Stimulated activated naive CD8-positive, alpha-beta T cell treated with anti-CD3 and anti-CD28 coated beads, Interleukin-15, amount 100 ng/mL, for 72 hours (primary cell): ENCODE results near the gene HECTD1.
A peak's percentile ranks its signal among the peaks of the same experiment; 100 is the strongest.
"Not testable (repeated sequence)": the region's sequence is repeated elsewhere in the genome, so short reads cannot be mapped to it uniquely, and the experiment has no call there.

Experiments
- ATAC-seq: fragments of 150-1000 bp; cut with Tn5 transposase; 2 replicates; pipeline ENCODE4 v1.10.0; 2021; ENCODE audit warnings: mild to moderate bottlenecking, moderate library complexity
- DNase-seq, 2 donors: peaks; one replicate each; pipeline ENCODE4 v3.0.0; 2021 to 2022
- H3K27ac Mint-ChIP-seq, 2 donors: one replicate each; pipeline ENCODE4 v1.8.0; 2022; ENCODE audit warnings: mild to moderate bottlenecking in 2 of 2, mixed read lengths in 2 of 2, moderate library complexity in 2 of 2
- H3K27me3 Mint-ChIP-seq: one replicate; pipeline ENCODE4 v1.8.0; 2022; ENCODE audit warnings: mixed read lengths
- H3K4me1 Mint-ChIP-seq: one replicate; pipeline ENCODE4 v1.8.0; 2022; ENCODE audit warnings: mild to moderate bottlenecking, mixed read lengths
- H3K4me3 Mint-ChIP-seq, 2 donors: one replicate each; pipeline ENCODE4 v1.8.0; 2022; ENCODE audit warnings: mild to moderate bottlenecking in 2 of 2, mixed read lengths in 2 of 2, moderate library complexity in 1 of 2
- H3K9me3 Mint-ChIP-seq, 2 donors: one replicate each; pipeline ENCODE4 v1.8.0; 2022; ENCODE audit warnings: mixed read lengths in 2 of 2

HECTD1 gene

GRCh38 chr14:31206536-31207286 is 882 bp downstream of the HECTD1 start:
- Mint-ChIP-seq H3K27ac (peak overlapping the region; percentile 90 to 100), H3K4me3 (peak overlapping the region; percentile 88 to 96), H3K27me3 (no peaks in the 10 kb centered on the region), H3K4me1 (peaks cover 31% of the 10 kb centered on the region), H3K9me3 (no peaks in the 10 kb centered on the region)
- DNase-seq = peak; percentile 77 to 79
- ATAC-seq = peak; percentile 16

GRCh38 chr14:31205681-31206535 is 1.7 kb downstream of the HECTD1 start:
- peak overlapping the region in 1 of 2 donors; percentile 90 for H3K27ac Mint-ChIP-seq
- H3K27me3 Mint-ChIP-seq = no peaks in the 10 kb centered on the region
- H3K9me3 Mint-ChIP-seq = no peaks in the 10 kb centered on the region
- H3K4me1 Mint-ChIP-seq = peaks cover 32% of the 10 kb centered on the region
- ATAC-seq (no peak), DNase-seq (no peak)
- peak overlapping the region; percentile 88 to 96 for H3K4me3 Mint-ChIP-seq

- Mint-ChIP-seq H3K27ac (no peak overlapping the region), H3K4me1 (peaks cover 42% of the 10 kb centered on the region), H3K9me3 (no peaks in the 10 kb centered on the region), H3K4me3 (peak overlapping the region; percentile 88 to 96), H3K27me3 (no peaks in the 10 kb centered on the region)
- DNase-seq = no peak
- ATAC-seq = no peak
Measured at GRCh38 chr14:31204593-31205534, 2.7 kb downstream of the HECTD1 start.

- not testable (repeated sequence) for H3K27me3 Mint-ChIP-seq, ATAC-seq, H3K4me3 Mint-ChIP-seq, DNase-seq, H3K27ac Mint-ChIP-seq, H3K9me3 Mint-ChIP-seq
- peaks cover 38% of the 10 kb centered on the region for H3K4me1 Mint-ChIP-seq
Measured at GRCh38 chr14:31203899-31204592, 3.5 kb downstream of the HECTD1 start.

- Mint-ChIP-seq H3K4me3 (no peak overlapping the region), H3K27me3 (no peaks in the 10 kb centered on the region), H3K27ac (no peak overlapping the region), H3K4me1 (peaks cover 31% of the 10 kb centered on the region), H3K9me3 (no peaks in the 10 kb centered on the region)
- no peak for ATAC-seq
- DNase-seq = no peak
Measured at GRCh38 chr14:31203414-31203742, 4.2 kb downstream of the HECTD1 start.

GRCh38 chr14:31201111-31201510 is 6.5 kb downstream of the HECTD1 start:
- H3K4me3 Mint-ChIP-seq = no peak overlapping the region
- peaks cover 47% of the 10 kb centered on the region for H3K4me1 Mint-ChIP-seq
- ATAC-seq (no peak), DNase-seq (no peak)
- H3K27me3 Mint-ChIP-seq = no peaks in the 10 kb centered on the region
- no peak overlapping the region for H3K27ac Mint-ChIP-seq
- H3K9me3 Mint-ChIP-seq = no peaks in the 10 kb centered on the region

GRCh38 chr14:31200702-31200990 is 6.9 kb downstream of the HECTD1 start:
- no peaks in the 10 kb centered on the region for H3K27me3 Mint-ChIP-seq
- H3K9me3 Mint-ChIP-seq = no peaks in the 10 kb centered on the region
- no peak overlapping the region for H3K27ac Mint-ChIP-seq
- H3K4me1 Mint-ChIP-seq = peaks cover 48% of the 10 kb centered on the region
- ATAC-seq = no peak
- DNase-seq = no peak
- no peak overlapping the region for H3K4me3 Mint-ChIP-seq

GRCh38 chr14:31197671-31198070 is 9.9 kb downstream of the HECTD1 start:
- Mint-ChIP-seq H3K4me3 (no peak overlapping the region), H3K9me3 (no peaks in the 10 kb centered on the region), H3K4me1 (peaks cover 53% of the 10 kb centered on the region), H3K27ac (no peak overlapping the region), H3K27me3 (no peaks in the 10 kb centered on the region)
- DNase-seq (no peak), ATAC-seq (no peak)

- DNase-seq = no peak
- H3K4me3 Mint-ChIP-seq = no peak overlapping the region
- H3K27me3 Mint-ChIP-seq = no peaks in the 10 kb centered on the region
- peaks cover 53% of the 10 kb centered on the region for H3K4me1 Mint-ChIP-seq
- no peaks in the 10 kb centered on the region for H3K9me3 Mint-ChIP-seq
- no peak for ATAC-seq
- H3K27ac Mint-ChIP-seq = peak overlapping the region in 1 of 2 donors; percentile 57
Measured at GRCh38 chr14:31196839-31197492, 10.6 kb downstream of the HECTD1 start.

GRCh38 chr14:31194661-31195060 is 12.9 kb downstream of the HECTD1 start:
- DNase-seq = no peak
- ATAC-seq = no peak
- H3K9me3 Mint-ChIP-seq = no peaks in the 10 kb centered on the region
- no peak overlapping the region for H3K4me3 Mint-ChIP-seq
- peaks cover 39% of the 10 kb centered on the region for H3K4me1 Mint-ChIP-seq
- no peak overlapping the region for H3K27ac Mint-ChIP-seq
- H3K27me3 Mint-ChIP-seq = no peaks in the 10 kb centered on the region

GRCh38 chr14:31194095-31194494 is 13.5 kb downstream of the HECTD1 start:
- Mint-ChIP-seq H3K9me3 (no peaks in the 10 kb centered on the region), H3K27ac (no peak overlapping the region), H3K27me3 (no peaks in the 10 kb centered on the region), H3K4me3 (no peak overlapping the region), H3K4me1 (peaks cover 38% of the 10 kb centered on the region)
- DNase-seq = no peak
- ATAC-seq = peak; percentile 53

GRCh38 chr14:31192544-31192943 is 15.0 kb downstream of the HECTD1 start:
- H3K4me1 Mint-ChIP-seq = peaks cover 36% of the 10 kb centered on the region
- H3K27ac Mint-ChIP-seq, H3K9me3 Mint-ChIP-seq, ATAC-seq, H3K4me3 Mint-ChIP-seq, DNase-seq, H3K27me3 Mint-ChIP-seq: not testable (repeated sequence)

GRCh38 chr14:31190717-31191263 is 16.8 kb downstream of the HECTD1 start:
- no peak overlapping the region for H3K4me3 Mint-ChIP-seq
- no peaks in the 10 kb centered on the region for H3K9me3 Mint-ChIP-seq
- DNase-seq (no peak), ATAC-seq (no peak)
- peaks cover 22% of the 10 kb centered on the region for H3K4me1 Mint-ChIP-seq
- H3K27me3 Mint-ChIP-seq = no peaks in the 10 kb centered on the region
- peak overlapping the region in 1 of 2 donors; percentile 65 for H3K27ac Mint-ChIP-seq

- Mint-ChIP-seq H3K9me3 (no peaks in the 10 kb centered on the region), H3K4me1 (peaks cover 17% of the 10 kb centered on the region), H3K27me3 (no peaks in the 10 kb centered on the region), H3K4me3 (no peak overlapping the region), H3K27ac (no peak overlapping the region)
- no peak for ATAC-seq
- no peak for DNase-seq
Measured at GRCh38 chr14:31190219-31190603, 17.4 kb downstream of the HECTD1 start.
